BE2C (cell line): ENCODE measurements around the gene ARHGEF6. TPM values are rescaled to one million over a fixed set of nuclear protein-coding genes. Genes with fewer than 3 reads are reported as not detected.

ENCODE experiments used
- DNase-seq: peaks from one replicate; pipeline ENCODE4 v3.0.0-alpha.2; 2020
- H3K27me3 ChIP-seq: fragments of 250-450 bp; sonication (Bioruptor Pico); 2 replicates; pipeline ENCODE4 v1.5.1; 2020; ENCODE audit warnings: mild to moderate bottlenecking
- H3K36me3 ChIP-seq: fragments of 250-450 bp; sonication (Bioruptor Pico); 2 replicates; pipeline ENCODE4 v1.5.1; 2020; ENCODE audit warnings: mild to moderate bottlenecking
- H3K4me1 ChIP-seq: fragments of 250-450 bp; sonication (Bioruptor Pico); 2 replicates; pipeline ENCODE4 v1.5.1; 2020
- H3K4me3 ChIP-seq: 2 replicates; pipeline ENCODE4 v1.5.1; 2011; ENCODE audit warnings: low read depth, low read length
- H3K9me3 ChIP-seq: fragments of 250-450 bp; sonication (Bioruptor Pico); 2 replicates; pipeline ENCODE4 v1.5.1; 2020
- polyA plus RNA-seq: library from polyadenylated mRNA; unstranded; fragments of >200 nt; gene quantifications from one replicate; pipeline ENCODE4 v1.2.1, GENCODE V29; 2012; ENCODE audit warnings: low read depth, missing spikeins; ENCODE audit not compliant: insufficient read length, insufficient read depth
- TF ChIP-seq, protein P1 (sequence below): IDR thresholded peaks from 2 replicates; pipeline ENCODE4 v1.5.1; 2012; ENCODE audit warnings: mild to moderate bottlenecking, low read depth, low read length

ARHGEF6 gene, protein sequence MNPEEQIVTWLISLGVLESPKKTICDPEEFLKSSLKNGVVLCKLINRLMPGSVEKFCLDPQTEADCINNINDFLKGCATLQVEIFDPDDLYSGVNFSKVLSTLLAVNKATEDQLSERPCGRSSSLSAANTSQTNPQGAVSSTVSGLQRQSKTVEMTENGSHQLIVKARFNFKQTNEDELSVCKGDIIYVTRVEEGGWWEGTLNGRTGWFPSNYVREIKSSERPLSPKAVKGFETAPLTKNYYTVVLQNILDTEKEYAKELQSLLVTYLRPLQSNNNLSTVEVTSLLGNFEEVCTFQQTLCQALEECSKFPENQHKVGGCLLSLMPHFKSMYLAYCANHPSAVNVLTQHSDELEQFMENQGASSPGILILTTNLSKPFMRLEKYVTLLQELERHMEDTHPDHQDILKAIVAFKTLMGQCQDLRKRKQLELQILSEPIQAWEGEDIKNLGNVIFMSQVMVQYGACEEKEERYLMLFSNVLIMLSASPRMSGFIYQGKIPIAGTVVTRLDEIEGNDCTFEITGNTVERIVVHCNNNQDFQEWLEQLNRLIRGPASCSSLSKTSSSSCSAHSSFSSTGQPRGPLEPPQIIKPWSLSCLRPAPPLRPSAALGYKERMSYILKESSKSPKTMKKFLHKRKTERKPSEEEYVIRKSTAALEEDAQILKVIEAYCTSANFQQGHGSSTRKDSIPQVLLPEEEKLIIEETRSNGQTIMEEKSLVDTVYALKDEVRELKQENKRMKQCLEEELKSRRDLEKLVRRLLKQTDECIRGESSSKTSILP
- 3.0 TPM for polyA plus RNA-seq

- peak; percentile 9 for DNase-seq
- Histone ChIP-seq H3K4me1 (no peaks in the 10 kb centered on the region), H3K9me3 (no peaks in the 10 kb centered on the region), H3K36me3 (no peaks in the 10 kb centered on the region), H3K4me3 (peak within 1 kb of the TSS; percentile 49), H3K27me3 (no peaks in the 10 kb centered on the region)
- TF ChIP-seq, protein P1, sequence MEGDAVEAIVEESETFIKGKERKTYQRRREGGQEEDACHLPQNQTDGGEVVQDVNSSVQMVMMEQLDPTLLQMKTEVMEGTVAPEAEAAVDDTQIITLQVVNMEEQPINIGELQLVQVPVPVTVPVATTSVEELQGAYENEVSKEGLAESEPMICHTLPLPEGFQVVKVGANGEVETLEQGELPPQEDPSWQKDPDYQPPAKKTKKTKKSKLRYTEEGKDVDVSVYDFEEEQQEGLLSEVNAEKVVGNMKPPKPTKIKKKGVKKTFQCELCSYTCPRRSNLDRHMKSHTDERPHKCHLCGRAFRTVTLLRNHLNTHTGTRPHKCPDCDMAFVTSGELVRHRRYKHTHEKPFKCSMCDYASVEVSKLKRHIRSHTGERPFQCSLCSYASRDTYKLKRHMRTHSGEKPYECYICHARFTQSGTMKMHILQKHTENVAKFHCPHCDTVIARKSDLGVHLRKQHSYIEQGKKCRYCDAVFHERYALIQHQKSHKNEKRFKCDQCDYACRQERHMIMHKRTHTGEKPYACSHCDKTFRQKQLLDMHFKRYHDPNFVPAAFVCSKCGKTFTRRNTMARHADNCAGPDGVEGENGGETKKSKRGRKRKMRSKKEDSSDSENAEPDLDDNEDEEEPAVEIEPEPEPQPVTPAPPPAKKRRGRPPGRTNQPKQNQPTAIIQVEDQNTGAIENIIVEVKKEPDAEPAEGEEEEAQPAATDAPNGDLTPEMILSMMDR = no peak
These were observed at the start of gene ARHGEF6 for GRCh38 chrX:136780763-136781162. TSS of gene ARHGEF6 (minus strand) at chrX:136780932. CDS start at chrX:136780882, 50 bp downstream.

- no peaks in the 10 kb centered on the region for H3K9me3 ChIP-seq
- TF ChIP-seq, protein P1 = no peak
- no peaks in the 10 kb centered on the region for H3K4me1 ChIP-seq
These were observed 48.7 kb upstream of the ARHGEF6 start for GRCh38 chrX:136829413-136829812.

GRCh38 chrX:136828830-136829229, 48.1 kb upstream of the ARHGEF6 start:
- Histone ChIP-seq H3K9me3 (no peaks in the 10 kb centered on the region), H3K36me3 (no peaks in the 10 kb centered on the region), H3K4me1 (no peaks in the 10 kb centered on the region), H3K27me3 (no peaks in the 10 kb centered on the region), H3K4me3 (no peak overlapping the region)
- DNase-seq = no peak
- TF ChIP-seq, protein P1 = no peak

More at GRCh38 chrX:136829413-136829812, 48.7 kb upstream of the ARHGEF6 start:
- no peaks in the 10 kb centered on the region for H3K36me3 ChIP-seq
- no peak for DNase-seq
- H3K4me3 ChIP-seq = no peak overlapping the region
- H3K27me3 ChIP-seq = no peaks in the 10 kb centered on the region

- TF ChIP-seq, protein P1 = no peak
- H3K4me3 ChIP-seq = no peak overlapping the region
- DNase-seq = no peak
- H3K4me1 ChIP-seq = no peaks in the 10 kb centered on the region
- no peaks in the 10 kb centered on the region for H3K9me3 ChIP-seq
- H3K36me3 ChIP-seq = no peaks in the 10 kb centered on the region
- no peaks in the 10 kb centered on the region for H3K27me3 ChIP-seq
These were observed 46.3 kb upstream of the ARHGEF6 start for GRCh38 chrX:136827026-136827425.

DNA sequence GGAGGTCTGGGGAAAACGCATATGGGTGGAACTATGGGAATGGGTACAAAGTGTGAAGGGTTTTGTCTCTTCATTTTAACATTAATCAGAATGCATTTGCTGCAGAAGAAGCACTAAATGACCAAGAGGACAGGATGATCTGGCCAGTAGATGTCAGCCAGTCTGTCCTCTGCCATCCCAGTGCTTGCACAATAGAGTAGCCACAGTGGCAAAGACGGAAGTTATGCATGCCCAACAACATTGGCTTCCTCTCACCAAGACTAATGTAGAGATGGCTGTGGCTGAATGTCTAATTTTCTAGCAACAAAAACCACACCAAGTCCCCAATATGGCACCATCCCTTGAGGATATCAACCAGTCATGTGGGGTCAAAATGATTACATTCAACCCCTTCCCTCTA, 45.0 kb upstream of the ARHGEF6 start:
- H3K4me3 ChIP-seq = no peak overlapping the region
- no peak for DNase-seq
- no peaks in the 10 kb centered on the region for H3K36me3 ChIP-seq
- no peaks in the 10 kb centered on the region for H3K9me3 ChIP-seq
- H3K27me3 ChIP-seq = no peaks in the 10 kb centered on the region
- no peaks in the 10 kb centered on the region for H3K4me1 ChIP-seq
- TF ChIP-seq, protein P1 = no peak
